COLO668 (cell line): ENCODE results near the gene GINS1.
"Not testable (repeated sequence)": the region's sequence is repeated elsewhere in the genome, so short reads cannot be mapped to it uniquely, and the experiment has no call there.

Experiments
- DNase-seq: peaks from one replicate; lab custom pipeline; 2025; ENCODE audit not compliant: unreplicated experiment; lab: John Stamatoyannopoulos, UW

The GINS1 gene

DNA sequence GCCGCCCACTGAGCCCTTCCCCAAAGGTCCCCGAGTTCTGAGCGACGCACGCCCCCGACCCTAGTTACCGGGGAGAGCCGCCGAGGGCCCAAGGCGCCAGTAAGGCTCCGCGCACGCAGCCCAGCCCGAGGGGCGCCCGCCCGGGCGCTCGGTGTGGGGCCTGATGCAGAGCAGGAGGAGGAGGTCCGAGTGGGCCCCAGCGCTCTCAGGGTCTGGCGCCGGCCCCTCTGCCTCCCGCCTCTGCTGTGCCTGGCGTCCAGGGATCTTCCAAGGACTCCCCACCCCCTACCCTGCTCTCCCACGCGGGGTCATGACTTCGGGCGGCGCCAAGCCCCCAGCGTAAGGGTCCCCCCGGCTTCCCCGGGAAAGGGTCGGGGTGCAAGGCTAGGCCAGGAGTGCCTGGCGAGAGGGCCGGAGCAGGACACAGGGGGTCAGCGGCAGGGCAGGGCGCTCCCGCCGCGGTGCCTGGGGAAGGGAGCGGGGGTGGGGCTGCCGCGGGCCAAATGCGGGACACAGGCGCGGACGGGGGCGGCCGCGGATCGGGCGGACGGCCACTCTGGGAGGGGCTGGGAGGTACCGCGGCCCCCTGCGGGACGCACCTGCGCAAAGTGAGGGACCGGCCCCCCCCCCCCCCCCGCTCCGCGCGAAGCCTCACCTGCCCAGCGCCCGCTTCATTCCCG lies 17.5 kb upstream of the GINS1 start:
- DNase-seq, result peak; percentile 53

- peak; percentile 99 for DNase-seq
Measured at GRCh38 chr20:25390538-25391528, 16.6 kb upstream of the GINS1 start, which contains the start of gene ABHD12. ABHD12 (minus strand) TSS chr20:25390835; CDS start chr20:25390703, 132 bp downstream.

DNA sequence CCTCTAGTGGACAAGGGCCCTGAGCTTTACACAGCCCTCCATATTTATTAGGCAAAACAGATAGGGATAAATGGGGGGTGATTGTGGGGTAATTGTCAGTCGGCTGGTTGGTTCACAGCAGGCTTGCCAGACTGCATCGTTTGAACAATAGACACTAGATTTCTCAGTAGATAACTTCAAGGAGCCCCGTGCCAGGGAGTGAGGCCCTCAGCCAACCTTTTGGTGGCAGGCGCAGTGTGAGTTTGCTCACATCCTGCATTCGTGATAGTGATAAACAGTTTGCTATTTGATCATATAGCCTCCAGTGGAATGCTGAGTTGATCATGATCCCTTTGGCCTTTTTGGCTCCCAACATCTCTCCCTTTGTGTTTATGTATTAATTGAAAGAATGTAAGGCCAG lies 13.2 kb upstream of the GINS1 start:
- no peak for DNase-seq

DNA sequence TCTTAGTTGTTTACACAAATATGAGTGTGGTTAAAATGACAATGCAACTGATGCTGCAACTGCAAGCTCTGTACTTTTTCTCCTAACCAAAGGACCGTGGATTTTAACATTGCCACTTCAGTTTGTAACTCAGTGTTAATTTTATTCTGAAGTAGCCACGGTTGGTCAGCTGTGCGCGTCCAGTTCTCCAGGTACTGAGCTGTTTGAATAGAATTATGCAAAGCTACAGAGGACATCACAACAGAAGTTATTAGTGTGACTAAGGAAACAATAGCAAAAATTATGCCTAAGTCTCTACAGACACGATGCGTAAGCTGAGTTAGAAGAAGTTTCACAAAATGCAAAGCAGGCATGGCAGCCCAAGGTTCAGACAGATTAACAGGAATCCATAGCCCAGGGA lies 12.5 kb upstream of the GINS1 start:
- DNase-seq, result no peak

DNA sequence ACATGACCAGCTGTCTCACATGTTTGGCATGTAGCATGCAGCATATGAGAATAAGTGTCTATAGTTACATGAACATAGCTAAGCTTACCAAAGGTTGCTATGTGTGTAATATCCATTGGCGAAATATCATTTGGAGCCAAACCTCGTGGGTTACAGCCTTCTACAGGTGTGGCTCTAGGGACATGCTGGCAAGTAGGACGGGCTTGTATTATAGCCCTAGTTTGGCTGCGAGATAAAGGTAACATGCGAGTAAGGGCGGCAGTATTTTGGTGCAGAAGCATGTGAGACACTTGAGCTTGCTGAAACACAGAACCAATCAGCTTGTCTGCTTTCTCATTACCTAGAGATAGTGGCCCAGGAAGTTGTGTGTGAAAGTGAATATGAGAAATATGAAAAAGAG lies 10.4 kb upstream of the GINS1 start:
- no peak for DNase-seq

DNA sequence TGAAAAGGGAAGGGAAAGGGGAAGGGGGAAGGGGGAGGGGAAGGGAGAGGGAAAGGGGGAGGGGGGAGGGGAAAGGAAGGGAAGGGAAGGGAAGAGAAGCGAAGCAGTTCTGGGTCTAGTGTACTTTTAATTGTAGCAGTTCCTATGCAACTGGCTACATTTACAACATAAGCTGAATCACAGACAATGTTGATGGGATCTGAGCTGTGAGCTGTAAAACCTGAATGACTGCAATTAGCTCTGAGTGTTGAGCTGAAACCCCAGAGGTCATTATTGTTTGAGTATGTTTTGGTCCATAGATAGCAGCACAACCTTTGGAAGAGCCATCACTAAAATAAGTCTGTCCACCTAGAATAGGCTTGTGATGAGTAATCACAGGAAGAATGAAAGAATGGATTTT lies 9.7 kb upstream of the GINS1 start:
- DNase-seq, result no peak

- no peak for DNase-seq
Measured at GRCh38 chr20:25398376-25399036, 9.0 kb upstream of the GINS1 start.

DNA sequence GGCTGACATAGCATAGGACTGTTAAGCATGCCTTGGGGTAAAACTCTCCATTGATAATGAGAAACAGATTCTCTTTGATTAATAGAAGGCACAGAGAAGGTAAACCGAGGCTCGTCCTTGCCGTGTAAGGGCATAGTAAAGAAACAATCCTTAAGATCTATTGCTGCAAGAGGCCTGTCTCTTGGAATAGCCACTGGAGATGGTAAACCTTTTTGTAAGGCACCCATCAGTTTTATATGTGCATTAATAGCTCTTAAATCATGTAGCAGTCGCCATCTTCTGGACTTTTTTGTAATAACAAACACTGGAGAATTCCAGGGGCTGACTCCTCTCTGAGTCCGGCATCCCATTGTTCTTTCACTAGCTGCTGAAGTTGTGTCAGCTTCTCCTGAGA lies 8.4 kb upstream of the GINS1 start:
- peak; percentile 43 for DNase-seq

DNA sequence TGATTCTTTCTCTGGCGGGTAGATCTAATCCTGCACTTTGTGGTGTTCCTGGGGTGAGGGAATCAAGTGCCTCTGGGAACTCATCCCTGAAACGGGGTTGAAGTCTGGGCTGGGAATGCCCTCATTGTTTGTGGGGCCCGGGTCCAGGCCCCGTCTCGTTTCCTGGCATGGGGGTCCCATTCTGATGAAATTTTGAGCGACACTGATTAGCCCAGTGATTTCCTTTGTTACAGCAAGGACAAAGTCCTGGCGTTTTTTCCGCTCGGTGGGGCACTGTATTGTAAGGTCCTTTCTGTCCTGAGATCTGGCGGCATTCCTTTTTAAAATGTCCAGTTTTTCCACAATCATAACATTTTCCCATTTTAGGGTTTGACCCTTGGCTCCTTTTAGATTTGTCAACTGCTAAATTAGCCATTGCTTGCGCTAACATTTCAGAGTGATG lies 7.2 kb upstream of the GINS1 start:
- DNase-seq, result not testable (repeated sequence)

DNA sequence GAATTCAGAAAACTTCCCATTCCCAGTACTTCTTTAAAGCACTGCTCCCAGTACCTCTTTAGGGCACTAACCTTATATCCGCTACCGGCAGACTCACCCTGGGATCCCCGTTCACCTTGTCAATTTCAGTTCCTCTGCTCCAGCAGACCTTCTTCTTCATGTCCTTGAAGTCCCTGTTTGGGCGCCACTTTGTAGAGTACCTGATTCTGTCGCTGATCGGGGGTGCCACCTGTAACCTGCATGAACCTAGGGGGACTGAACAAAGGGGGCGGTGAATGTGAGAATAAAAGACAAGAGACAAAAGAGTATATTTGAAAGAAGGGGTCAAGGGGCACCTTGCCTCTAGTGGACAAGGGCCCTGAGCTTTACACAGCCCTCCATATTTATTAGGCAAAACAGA lies 4.9 kb upstream of the GINS1 start:
- no peak for DNase-seq

- no peak for DNase-seq
Measured at GRCh38 chr20:25408170-25408547, 686 bp downstream of the GINS1 start.

- no peak for DNase-seq
Measured at GRCh38 chr20:25408890-25409289, 1.4 kb downstream of the GINS1 start.

DNA sequence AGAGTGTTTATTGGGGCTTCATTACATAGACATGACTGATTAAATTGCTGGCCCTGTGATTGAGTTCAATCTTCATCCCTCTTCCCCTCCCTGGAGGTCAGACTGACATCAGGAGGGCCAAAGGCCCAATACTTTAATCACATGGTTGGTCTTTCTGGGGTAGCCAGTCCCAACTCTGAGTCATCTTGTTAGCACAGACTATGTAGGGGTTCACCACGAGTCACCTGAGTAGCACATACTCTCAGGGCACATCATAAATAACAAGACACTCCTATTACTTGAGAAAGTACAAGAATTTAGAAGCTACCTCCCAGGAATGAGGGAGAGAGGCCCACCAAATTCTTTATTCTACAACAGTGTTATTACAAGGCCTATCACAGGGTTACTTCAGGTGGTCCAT lies 11.3 kb downstream of the GINS1 start:
- no peak for DNase-seq

DNA sequence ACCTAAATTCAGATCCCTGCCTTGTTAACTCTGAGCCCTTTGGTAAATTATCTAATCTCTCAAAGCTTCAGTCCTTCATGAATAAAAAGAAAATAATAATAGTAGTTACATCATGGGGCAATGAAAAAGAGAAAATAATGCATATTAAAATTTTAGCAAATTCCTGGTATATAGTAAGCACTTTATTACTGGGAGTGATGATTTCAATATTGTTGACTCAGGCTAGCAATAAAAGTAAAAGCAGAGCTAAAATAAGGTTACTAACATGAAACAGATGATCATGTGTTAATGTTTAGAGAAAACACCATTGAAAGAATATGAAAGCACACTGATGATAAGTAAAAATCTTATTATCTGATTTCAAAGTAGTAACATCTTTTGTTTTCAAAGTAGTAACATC lies 13.6 kb downstream of the GINS1 start:
- DNase-seq, result no peak

- no peak for DNase-seq
Measured at GRCh38 chr20:25422032-25422431, 14.6 kb downstream of the GINS1 start.

GRCh38 chr20:25424536-25424935 lies 17.1 kb downstream of the GINS1 start:
- no peak for DNase-seq

DNA sequence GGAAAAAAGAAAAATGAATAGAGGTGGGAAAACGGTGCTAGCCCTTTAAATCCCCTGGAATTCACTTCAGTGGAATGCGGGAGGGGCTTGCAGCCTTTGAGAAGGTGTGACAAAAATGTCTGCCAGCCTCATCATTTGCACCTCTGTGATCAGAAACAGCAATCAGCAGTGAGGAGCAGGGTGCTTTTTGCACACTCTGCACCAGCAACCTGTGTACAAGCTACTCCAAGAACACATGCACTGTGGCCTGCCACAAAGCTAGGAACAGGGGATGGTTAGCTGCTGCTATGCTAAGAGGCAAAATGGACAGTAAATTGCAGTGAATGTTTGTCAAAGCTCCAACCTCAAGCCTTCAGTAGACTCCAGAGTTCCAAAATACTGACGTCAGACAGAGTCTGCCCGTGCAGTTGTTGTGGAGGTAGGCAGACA lies 29.7 kb downstream of the GINS1 start:
- DNase-seq, result no peak

GRCh38 chr20:25439328-25439727 lies 31.9 kb downstream of the GINS1 start:
- no peak for DNase-seq

DNA sequence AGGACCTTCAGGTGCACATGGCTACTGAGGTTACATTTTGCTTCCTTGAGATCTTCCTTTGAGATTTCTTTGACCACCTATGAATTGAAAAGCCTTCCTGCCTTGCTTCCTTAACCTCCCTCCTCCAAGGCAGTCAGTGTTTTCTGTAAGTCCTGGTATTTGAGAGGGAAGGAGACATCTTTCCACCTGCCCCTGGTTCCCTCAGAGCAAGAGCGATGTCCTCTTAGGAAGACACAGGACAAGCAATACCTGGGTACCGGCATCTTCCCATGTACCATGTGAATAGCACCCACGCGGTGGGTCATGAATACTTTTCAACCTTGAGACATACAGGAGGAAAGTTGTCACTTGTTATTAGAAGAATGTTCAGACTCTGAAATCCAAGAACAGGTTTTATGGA lies 37.1 kb downstream of the GINS1 start:
- DNase-seq, result no peak

DNA sequence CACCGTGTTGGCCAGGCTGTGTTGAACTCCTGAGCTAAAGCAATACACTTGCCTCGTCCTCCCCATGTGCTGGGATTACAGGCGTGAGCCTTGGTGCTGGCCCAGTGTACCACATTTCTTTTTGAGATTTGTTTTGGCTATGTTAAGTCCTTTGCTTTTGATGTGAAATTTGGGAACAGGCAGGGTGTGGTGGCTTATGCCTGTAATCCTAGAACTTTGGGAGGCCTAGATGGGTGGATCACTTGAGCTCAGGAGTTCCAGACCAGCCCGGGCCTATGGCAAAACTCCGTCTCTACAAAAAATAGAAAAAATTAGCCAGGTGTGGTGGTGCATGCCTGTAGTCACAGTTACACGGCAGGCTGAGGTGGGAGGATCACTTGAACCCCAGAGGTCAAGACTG lies 40.2 kb downstream of the GINS1 start:
- no peak for DNase-seq

- no peak for DNase-seq
Measured at GRCh38 chr20:25452333-25452732, 44.9 kb downstream of the GINS1 start.
